Measurements from ENCODE around the gene REG4. TPM values are rescaled to one million over a fixed set of nuclear protein-coding genes. Genes with fewer than 3 reads are reported as not detected.

Gene REG4
- total RNA-seq, 1 experiment from 2014 or later: not detected

- no peaks in the 10 kb centered on the region for H4K20me1 ChIP-seq (ENCODE audit: insufficient read depth)
- CTCF ChIA-PET: no interaction called here
- H3K27ac ChIP-seq (ENCODE audit: low read depth, low read length): no peak overlapping the region
- intact Hi-C loops (cut with micrococcal nuclease): no loop called here
- RAD21 ChIA-PET (ENCODE audit: low non-redundant PET in 1 of 2, low total read pairs in 2 of 2, uncharacterized antibody in 2 of 2, unreplicated experiment in 2 of 2): no interaction called here
- no peak for DNase-seq (ENCODE audit: low read depth, low spot score)
- BruUV-seq (replicated peaks): no TSS peak
- H2AFZ ChIP-seq (ENCODE audit: low read depth, low read length, poor library complexity, severe bottlenecking): no peak overlapping the region
- H3K4me1 ChIP-seq (ENCODE audit: control insufficient read depth in 1 of 2, insufficient read depth in 2 of 2, low read length in 2 of 2): peaks cover 0 to 8% of the 10 kb centered on the region in 2 experiments; a peak in 1 of 4 replicates
- POLR2A ChIA-PET: no interaction called here
- H3K79me2 ChIP-seq (ENCODE audit: insufficient read depth, low read length): no peaks in the 10 kb centered on the region
- no peak overlapping the region for H3K4me2 ChIP-seq (ENCODE audit: low read length)
- H3K9me2 ChIP-seq (ENCODE audit: insufficient read depth): no peaks in the 10 kb centered on the region
- TF ChIP-seq REST (IDR thresholded peaks at IDR 0.05; ENCODE audit: low read depth) (no peak), EZH2 (IDR thresholded peaks at IDR 0.05) (no peak), JUND (IDR thresholded peaks at IDR 0.05) (no peak), SIN3A (IDR thresholded peaks at IDR 0.05; ENCODE audit: low read depth) (no peak), TCF7L2 (IDR thresholded peaks at IDR 0.05; ENCODE audit: borderline replicate concordance, extremely low read depth, insufficient read depth, insufficient read length) (no peak), POLR2A (IDR thresholded peaks at IDR 0.05; ENCODE audit: borderline replicate concordance, extremely low read depth, insufficient read depth, insufficient read length) (no peak), POLR2AphosphoS5 (IDR thresholded peaks at IDR 0.05; ENCODE audit: low read depth, low read length) (no peak), SP1 (IDR thresholded peaks at IDR 0.05; ENCODE audit: low read depth) (no peak), CBX3 (IDR thresholded peaks at IDR 0.05; ENCODE audit: low read depth) (no peak), YY1 (IDR thresholded peaks at IDR 0.05; ENCODE audit: extremely low read depth, insufficient replicate concordance, low read depth, low read length) (no peak), ELF1 (IDR thresholded peaks at IDR 0.05; ENCODE audit: borderline replicate concordance, low read depth) (no peak), EGR1 (IDR thresholded peaks at IDR 0.05; ENCODE audit: low read depth) (no peak)
- no peaks in the 10 kb centered on the region for H3K36me3 ChIP-seq (ENCODE audit: control insufficient read depth in 1 of 2, insufficient read depth in 2 of 2, low read length in 2 of 2)
- H3K4me3 ChIP-seq (replicated peaks in 1 of 2; ENCODE audit: low read depth in 1 of 2, low read length in 2 of 2): no peak overlapping the region
- no peak for ATAC-seq
- no peak overlapping the region for H3K9ac ChIP-seq (ENCODE audit: low read length)
- peaks cover 11% of the 10 kb centered on the region; the same call in 1 of the 2 replicates for H3K27me3 ChIP-seq (ENCODE audit: insufficient read depth, low read length)
- no peaks in the 10 kb centered on the region for H3K9me3 ChIP-seq (ENCODE audit: control insufficient read depth in 1 of 2, insufficient read depth in 1 of 2, low read depth in 1 of 2, low read length in 2 of 2)
Observed at GRCh38 chr1:119805247-119805646, 6.0 kb downstream of the REG4 start.

All from HCT116 (cell line).